ENCODE measurements around the gene TMEM145.
"Not testable (repeated sequence)": the region's sequence is repeated elsewhere in the genome, so short reads cannot be mapped to it uniquely, and the experiment has no call there.

Gene TMEM145

DNA sequence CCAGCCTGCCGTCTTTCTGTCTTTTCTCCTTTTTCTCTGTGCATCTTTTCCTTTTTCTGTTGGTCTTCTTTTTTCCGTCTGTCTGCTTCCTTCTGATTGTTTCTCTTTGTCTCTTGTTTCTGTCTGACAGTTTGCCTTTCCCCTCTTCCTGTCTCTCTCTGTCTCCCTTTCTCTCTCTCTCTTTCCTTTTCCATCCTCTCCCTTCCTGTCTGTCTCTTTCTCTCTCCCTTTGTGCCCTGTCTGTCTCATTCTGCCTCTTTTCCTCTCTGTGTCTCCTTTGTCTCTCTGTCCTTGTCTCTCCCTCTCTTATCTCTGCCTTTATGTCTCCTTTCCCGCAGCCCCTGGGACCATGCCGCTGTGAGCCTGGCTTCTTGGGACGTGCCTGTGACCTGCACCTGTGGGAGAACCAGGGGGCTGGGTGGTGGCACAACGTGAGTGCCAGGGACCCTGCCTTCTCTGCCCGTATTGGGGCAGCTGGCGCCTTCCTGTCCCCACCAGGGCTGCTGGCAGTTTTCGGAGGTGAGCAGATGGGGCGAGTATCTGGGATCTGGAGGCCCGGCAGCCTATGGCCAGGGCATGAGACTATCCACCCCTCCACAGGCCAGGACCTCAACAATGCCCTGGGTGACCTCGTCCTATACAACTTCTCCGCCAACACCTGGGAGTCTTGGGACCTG, 21.7 kb downstream of the TMEM145 start:
- no peak for DNase-seq (ENCODE audit: low read depth, low spot score)

GRCh38 chr19:42335374-42335936, 22.3 kb downstream of the TMEM145 start:
- no peak for DNase-seq (ENCODE audit: low read depth, low spot score)

GRCh38 chr19:42335971-42336370, 22.9 kb downstream of the TMEM145 start:
- no peak for DNase-seq (ENCODE audit: low read depth, low spot score)

DNA sequence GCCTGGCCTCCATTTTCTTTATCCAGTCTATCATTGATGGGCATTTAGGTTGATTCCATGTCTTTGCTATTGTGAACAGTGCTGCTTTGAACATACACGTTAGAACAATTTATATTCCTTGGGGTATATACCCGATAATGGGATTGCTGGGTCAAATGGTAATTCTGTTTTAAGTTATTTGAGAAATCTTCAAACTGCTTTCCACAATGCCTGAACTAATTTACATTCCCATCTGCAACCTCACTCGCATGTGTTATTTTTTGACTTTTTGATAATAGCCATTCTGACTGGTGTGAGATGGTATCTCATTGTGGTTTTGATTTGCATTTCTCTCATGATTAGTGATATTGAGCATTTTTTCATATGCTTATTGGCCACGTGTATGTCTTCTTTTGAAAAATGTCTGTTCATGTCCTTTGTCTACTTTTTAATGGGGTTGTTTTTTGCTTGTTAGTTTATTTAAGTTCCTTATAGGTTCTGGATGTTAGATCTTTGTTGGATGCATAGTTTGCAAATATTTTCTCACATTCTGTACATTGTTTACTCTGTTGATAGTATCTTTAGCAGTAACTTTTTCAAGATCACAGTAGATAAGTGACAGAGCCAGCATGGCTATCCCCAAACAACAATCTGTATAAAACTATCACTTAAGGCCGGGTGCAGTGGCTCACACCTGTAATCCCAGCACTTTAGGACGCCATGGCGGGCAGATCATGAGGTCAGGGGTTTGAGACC, 26.2 kb downstream of the TMEM145 start:
- DNase-seq (ENCODE audit: low read depth, low spot score) = not testable (repeated sequence)

- DNase-seq (ENCODE audit: low read depth, low spot score) = not testable (repeated sequence)
Observed at GRCh38 chr19:42339922-42340321, 26.8 kb downstream of the TMEM145 start.

DNA sequence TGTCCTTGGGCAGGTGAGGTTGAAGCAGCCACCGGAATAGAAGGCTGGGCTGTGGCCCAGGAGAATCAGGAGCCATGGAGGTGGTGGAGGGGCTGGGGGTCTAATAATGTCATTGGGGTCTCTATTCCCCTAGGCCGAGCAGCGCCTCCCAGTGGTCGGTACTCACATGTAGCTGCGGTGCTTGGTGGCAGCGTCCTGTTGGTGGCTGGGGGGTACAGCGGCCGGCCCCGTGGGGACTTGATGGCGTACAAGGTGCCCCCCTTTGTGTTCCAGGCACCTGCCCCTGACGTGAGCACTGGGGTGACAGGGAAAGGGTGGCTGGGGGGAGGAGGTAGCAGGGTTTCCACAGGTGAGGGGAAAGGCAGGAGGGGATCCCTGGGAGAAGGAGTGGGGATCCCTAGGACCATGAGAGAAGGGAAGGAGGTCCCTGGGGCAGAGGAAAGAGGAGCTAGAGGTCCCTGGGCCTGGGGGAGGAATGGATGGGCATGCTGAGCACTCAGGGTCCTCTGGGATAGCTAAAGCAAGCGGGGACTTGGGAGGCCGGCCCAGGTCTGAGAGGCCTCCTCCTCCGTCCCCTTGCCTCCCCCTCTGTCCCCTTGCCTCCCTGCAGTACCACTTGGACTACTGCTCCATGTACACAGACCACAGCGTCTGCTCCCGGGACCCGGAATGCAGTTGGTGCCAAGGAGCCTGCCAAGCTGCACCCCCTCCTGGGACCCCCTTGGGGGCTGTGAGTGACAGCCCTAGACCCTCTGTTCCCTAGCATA, 30.4 kb downstream of the TMEM145 start:
- DNase-seq (ENCODE audit: low read depth, low spot score) = no peak

DNA sequence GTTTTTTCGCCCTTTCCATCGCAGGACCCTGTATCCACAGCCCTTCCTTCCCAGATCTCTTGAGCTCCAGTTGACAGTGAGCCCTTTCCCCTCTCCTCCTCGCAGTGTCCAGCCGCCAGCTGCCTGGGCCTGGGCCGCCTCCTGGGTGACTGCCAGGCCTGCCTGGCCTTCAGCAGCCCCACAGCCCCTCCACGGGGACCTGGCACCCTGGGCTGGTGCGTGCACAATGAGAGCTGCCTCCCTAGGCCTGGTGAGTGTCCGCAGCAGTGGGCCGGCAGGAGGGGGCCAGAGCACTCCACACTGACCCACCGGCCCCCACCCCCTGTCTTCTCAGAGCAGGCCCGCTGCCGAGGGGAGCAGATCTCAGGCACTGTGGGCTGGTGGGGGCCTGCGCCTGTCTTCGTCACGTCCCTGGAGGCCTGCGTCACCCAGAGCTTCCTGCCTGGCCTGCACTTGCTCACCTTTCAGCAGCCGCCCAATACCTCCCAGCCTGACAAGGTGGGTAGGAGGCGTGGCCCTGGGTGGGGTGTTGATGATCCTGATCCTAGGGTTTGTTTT, 31.3 kb downstream of the TMEM145 start:
- no peak for DNase-seq (ENCODE audit: low read depth, low spot score)

GRCh38 chr19:42345191-42345812, 32.2 kb downstream of the TMEM145 start:
- DNase-seq (ENCODE audit: low read depth, low spot score) = no peak

GRCh38 chr19:42348211-42348610, 35.1 kb downstream of the TMEM145 start:
- no peak for DNase-seq (ENCODE audit: low read depth, low spot score)

GRCh38 chr19:42349378-42350107, 36.4 kb downstream of the TMEM145 start:
- no peak for DNase-seq (ENCODE audit: low read depth, low spot score)

DNA sequence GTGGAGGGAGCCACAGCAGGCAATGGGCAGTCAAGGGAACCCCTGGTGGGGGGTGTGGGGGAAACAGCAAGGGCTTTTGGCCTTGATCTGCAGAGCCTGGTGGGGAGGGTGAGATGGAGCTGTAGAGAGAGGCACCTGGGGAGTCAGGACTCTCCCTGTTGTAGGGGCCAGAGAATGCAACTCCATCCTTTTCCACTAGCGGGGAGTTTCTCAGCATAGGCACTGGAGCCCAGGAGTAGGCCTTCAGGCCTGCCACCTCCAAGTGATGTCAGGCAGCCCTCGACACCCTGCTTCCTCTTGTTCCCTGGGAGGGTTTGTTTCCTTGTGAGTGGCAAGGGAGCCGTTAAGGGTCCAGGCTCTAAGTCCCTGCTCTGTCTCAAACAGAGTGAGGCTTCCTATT, 37.3 kb downstream of the TMEM145 start:
- no peak for DNase-seq (ENCODE audit: low read depth, low spot score)

DNA sequence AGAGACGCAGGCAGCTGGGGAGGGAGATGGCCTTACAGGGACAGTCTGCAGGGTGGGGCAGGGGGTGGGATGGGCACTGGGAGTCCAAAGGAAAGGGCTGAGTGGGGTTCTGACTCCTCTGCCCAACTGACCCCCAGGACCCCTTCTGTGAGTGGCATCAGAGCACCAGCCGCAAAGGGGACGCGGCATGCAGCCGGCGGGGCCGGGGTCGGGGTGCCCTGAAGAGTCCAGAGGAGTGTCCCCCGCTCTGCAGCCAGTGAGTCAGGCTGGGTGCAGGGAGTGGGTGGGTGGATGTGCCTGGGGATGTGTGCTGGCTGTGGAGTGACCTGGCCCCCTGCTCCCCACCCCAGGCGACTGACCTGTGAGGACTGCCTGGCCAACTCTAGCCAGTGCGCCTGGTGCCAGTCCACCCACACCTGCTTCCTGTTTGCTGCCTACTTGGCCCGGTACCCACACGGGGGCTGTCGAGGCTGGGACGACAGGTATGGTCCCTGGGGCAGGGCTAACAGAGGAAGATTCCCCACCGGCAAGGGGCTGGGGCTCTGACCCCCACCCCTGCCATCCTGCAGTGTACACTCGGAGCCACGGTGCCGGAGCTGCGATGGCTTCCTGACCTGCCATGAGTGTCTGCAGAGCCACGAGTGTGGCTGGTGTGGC, 38.1 kb downstream of the TMEM145 start:
- DNase-seq (ENCODE audit: low read depth, low spot score) = no peak

- no peak for DNase-seq (ENCODE audit: low read depth, low spot score)
Observed at GRCh38 chr19:42352301-42353259, 39.5 kb downstream of the TMEM145 start.

GRCh38 chr19:42353341-42354015, 40.4 kb downstream of the TMEM145 start:
- DNase-seq (ENCODE audit: low read depth, low spot score) = no peak

DNA sequence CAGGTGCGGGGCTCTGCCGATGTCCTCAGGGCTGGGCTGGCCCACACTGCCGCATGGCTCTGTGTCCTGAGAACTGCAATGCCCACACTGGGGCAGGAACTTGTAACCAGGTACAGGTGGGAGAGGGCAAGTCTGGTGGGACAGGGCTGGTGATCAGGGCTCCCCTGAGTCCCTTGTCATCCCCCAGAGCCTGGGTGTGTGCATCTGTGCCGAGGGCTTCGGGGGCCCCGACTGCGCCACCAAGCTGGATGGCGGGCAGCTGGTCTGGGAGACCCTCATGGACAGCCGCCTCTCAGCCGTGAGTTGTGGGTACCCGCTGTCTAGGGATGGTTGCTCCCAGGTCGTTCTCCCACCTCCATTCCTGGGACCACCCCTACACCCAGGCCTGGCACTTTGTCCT, 42.8 kb downstream of the TMEM145 start:
- no peak for DNase-seq (ENCODE audit: low read depth, low spot score)

DNA sequence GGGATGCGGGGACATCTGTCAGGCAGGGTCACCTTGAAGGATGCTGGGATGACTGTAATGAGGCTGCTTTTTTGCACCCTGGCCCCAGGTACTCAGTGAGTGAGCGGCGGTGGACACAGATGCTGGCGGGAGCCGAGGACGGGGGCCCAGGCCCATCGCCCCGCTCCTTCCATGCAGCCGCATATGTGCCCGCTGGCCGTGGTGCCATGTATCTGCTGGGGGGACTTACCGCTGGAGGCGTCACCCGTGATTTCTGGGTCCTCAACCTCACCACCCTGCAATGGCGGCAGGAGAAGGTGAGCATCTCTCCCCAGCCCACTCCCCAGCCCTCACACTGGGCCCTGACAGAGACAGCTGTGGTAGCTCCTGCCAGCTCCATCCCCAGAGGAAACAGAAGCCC, 43.6 kb downstream of the TMEM145 start:
- DNase-seq (ENCODE audit: low read depth, low spot score) = no peak

- no peak for DNase-seq (ENCODE audit: low read depth, low spot score)
Observed at GRCh38 chr19:42357290-42357689, 44.2 kb downstream of the TMEM145 start.

GRCh38 chr19:42360787-42361544, 47.9 kb downstream of the TMEM145 start:
- DNase-seq (ENCODE audit: low read depth, low spot score) = no peak

All from brain pericyte (primary cell).